SK-N-SH (cell line): ENCODE results near the gene WEE1.

ENCODE experiments used
- CTCF ChIP-seq: fragments of 200-600 bp; sonication (generic); IDR thresholded peaks from 2 replicates; pipeline ENCODE4 v1.6.1; 2017; ENCODE audit warnings: antibody characterized with exemption, mild to moderate bottlenecking, moderate library complexity
- EP300 ChIP-seq, 2 experiments: IDR thresholded peaks; 2 replicates each; pipeline versions ENCODE4 v1.4.0 to v1.6.1; 2012; ENCODE audit warnings: borderline replicate concordance in 1 of 2, low read depth in 1 of 2, low read length in 1 of 2
- FOXM1 ChIP-seq: IDR thresholded peaks from 2 replicates; pipeline ENCODE4 v1.4.0; 2012; ENCODE audit warnings: low read depth, mild to moderate bottlenecking
- GABPA ChIP-seq: IDR thresholded peaks from 2 replicates; pipeline ENCODE4 v1.4.0; 2012; ENCODE audit warnings: low read depth, mild to moderate bottlenecking
- JUND ChIP-seq: IDR thresholded peaks from 2 replicates; pipeline ENCODE4 v1.4.0; 2012
- MAX ChIP-seq: IDR thresholded peaks from 2 replicates; pipeline ENCODE4 v1.4.0; 2012; ENCODE audit warnings: low read depth
- MXI1 ChIP-seq: IDR thresholded peaks from 2 replicates; pipeline ENCODE4 v1.6.1; 2012; ENCODE audit warnings: mild to moderate bottlenecking, low read depth, low read length, improper control_type of control experiment
- NRF1 ChIP-seq: IDR thresholded peaks from 2 replicates; pipeline ENCODE4 v1.6.1; 2012; ENCODE audit warnings: low read depth, mild to moderate bottlenecking, low read length
- POLR2AphosphoS5 ChIP-seq: IDR thresholded peaks from 2 replicates; pipeline ENCODE4 v1.6.1; 2012; ENCODE audit warnings: low read depth, low read length
- SIN3A ChIP-seq: IDR thresholded peaks from 2 replicates; pipeline ENCODE4 v1.6.1; 2012; ENCODE audit warnings: low read depth, mild to moderate bottlenecking, low read length, moderate library complexity, borderline replicate concordance
- SMC3 ChIP-seq: IDR thresholded peaks from 2 replicates; pipeline ENCODE4 v1.6.1; 2012; ENCODE audit warnings: low read depth, low read length, improper control_type of control experiment
- TAF1 ChIP-seq: IDR thresholded peaks from 2 replicates; pipeline ENCODE4 v1.6.1; 2012; ENCODE audit warnings: low read depth, mild to moderate bottlenecking, low read length, moderate library complexity, borderline replicate concordance
- TCF12 ChIP-seq: IDR thresholded peaks from 2 replicates; pipeline ENCODE4 v1.4.0; 2012
- TEAD4 ChIP-seq: IDR thresholded peaks from 2 replicates; pipeline ENCODE4 v1.4.0; 2012; ENCODE audit warnings: mild to moderate bottlenecking, borderline replicate concordance; ENCODE audit not compliant: insufficient read depth

GRCh38 chr11:9530901-9531625 is 42.4 kb upstream of the WEE1 start:
- no peak for TF ChIP-seq TCF12
- TF ChIP-seq CTCF: no peak
- TF ChIP-seq MAX: no peak
- TF ChIP-seq MXI1: no peak
- no peak for TF ChIP-seq TAF1
- no peak for TF ChIP-seq TEAD4
- no peak for TF ChIP-seq SIN3A
- TF ChIP-seq SMC3: no peak
- TF ChIP-seq EP300 (IDR thresholded peaks at IDR 0.05; ENCODE audit: borderline replicate concordance in 1 of 2, low read depth in 1 of 2, low read length in 1 of 2): no peak
- TF ChIP-seq NRF1: no peak
- no peak for TF ChIP-seq POLR2AphosphoS5
- TF ChIP-seq GABPA: no peak
- no peak for TF ChIP-seq FOXM1
- no peak for TF ChIP-seq JUND
